Rectal smooth muscle tissue (tissue), 1 donor: Measurements from ENCODE around the gene ZDHHC21.

ENCODE experiments used
- H3K27ac ChIP-seq: one replicate; pipeline ENCODE4 v1.7.0; 2013; ENCODE audit warnings: low read depth, low read length, inconsistent platforms
- H3K27me3 ChIP-seq: one replicate; pipeline ENCODE4 v1.7.0; 2013; ENCODE audit warnings: low read length; ENCODE audit not compliant: control insufficient read depth, insufficient read depth
- H3K36me3 ChIP-seq: one replicate; pipeline ENCODE4 v1.7.0; 2013; ENCODE audit warnings: low read length; ENCODE audit not compliant: control insufficient read depth, insufficient read depth
- H3K4me1 ChIP-seq: one replicate; pipeline ENCODE4 v1.7.0; 2013; ENCODE audit warnings: low read length; ENCODE audit not compliant: control insufficient read depth, insufficient read depth
- H3K4me3 ChIP-seq: one replicate; pipeline ENCODE4 v1.7.0; 2013; ENCODE audit warnings: low read length
- H3K9ac ChIP-seq: one replicate; pipeline ENCODE4 v1.7.0; 2013; ENCODE audit warnings: low read length

Gene ZDHHC21

DNA sequence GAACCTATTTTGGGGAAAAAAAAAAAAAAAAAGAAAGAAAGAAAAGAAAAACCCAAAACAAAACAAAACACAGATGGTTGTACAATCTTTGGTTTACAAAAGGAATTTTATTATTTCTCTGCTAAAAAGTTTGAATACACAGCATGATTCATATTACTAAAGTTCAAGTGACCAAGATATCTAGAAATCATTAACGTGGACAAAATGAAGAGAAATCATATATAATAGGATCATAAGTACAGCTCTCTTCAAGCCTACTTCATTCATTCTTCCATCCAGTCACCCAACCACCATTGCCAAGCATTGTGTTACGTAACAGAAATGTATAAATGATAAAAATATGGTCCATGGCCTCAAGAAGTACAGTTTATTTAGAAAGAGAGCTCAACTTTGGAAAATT, 52.9 kb downstream of the ZDHHC21 start:
- Histone ChIP-seq H3K4me3 (no peak overlapping the region), H3K27ac (no peak overlapping the region), H3K4me1 (no peaks in the 10 kb centered on the region), H3K27me3 (no peaks in the 10 kb centered on the region), H3K9ac (no peak overlapping the region), H3K36me3 (no peaks in the 10 kb centered on the region)

GRCh38 chr9:14633906-14634565, 59.2 kb downstream of the ZDHHC21 start:
- Histone ChIP-seq H3K36me3 (no peaks in the 10 kb centered on the region), H3K27me3 (no peaks in the 10 kb centered on the region), H3K4me3 (no peak overlapping the region), H3K9ac (no peak overlapping the region), H3K27ac (no peak overlapping the region), H3K4me1 (no peaks in the 10 kb centered on the region)

DNA sequence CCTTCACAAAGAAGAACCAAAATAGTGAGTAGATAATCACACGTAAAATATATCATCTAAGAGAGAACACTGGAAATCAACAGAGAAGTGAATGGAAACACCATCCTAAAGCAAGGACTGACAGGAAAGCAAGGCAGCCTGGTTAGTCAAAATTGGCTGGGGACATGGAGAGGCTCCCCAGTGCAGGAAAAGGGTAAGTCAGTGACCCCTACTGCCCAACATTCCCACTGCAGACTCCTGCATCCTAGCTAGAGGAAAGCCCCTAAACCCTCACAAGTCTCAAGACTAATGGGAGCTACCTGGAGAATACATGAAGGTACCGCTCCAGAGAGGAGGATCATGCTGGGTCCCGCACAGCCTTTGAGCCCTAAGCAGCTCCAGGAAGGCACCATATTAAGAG, 60.1 kb downstream of the ZDHHC21 start:
- no peak overlapping the region for H3K27ac ChIP-seq
- H3K27me3 ChIP-seq, result no peaks in the 10 kb centered on the region
- no peak overlapping the region for H3K9ac ChIP-seq
- H3K4me1 ChIP-seq, result no peaks in the 10 kb centered on the region
- H3K36me3 ChIP-seq, result no peaks in the 10 kb centered on the region
- no peak overlapping the region for H3K4me3 ChIP-seq

DNA sequence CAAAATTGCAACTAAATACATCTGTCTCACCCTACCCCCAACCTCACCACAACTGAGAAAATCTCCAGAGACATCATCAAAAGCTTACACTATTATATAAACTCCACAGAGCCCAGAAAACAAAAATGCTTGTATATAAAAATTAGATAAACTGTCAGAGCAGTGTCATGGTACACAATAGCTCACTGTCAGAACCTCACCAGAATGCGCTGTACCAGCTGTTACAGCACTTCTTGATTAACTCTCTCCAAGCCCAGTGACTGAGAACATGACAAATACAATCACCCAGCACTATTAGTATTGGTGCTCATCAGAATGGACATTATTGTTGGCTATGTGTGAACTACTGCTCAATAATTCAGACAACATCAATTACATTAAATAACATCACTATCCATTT, 65.7 kb downstream of the ZDHHC21 start:
- no peaks in the 10 kb centered on the region for H3K36me3 ChIP-seq
- no peak overlapping the region for H3K27ac ChIP-seq
- H3K4me3 ChIP-seq, result no peak overlapping the region
- H3K4me1 ChIP-seq, result peaks cover 4% of the 10 kb centered on the region
- no peaks in the 10 kb centered on the region for H3K27me3 ChIP-seq
- H3K9ac ChIP-seq, result no peak overlapping the region

DNA sequence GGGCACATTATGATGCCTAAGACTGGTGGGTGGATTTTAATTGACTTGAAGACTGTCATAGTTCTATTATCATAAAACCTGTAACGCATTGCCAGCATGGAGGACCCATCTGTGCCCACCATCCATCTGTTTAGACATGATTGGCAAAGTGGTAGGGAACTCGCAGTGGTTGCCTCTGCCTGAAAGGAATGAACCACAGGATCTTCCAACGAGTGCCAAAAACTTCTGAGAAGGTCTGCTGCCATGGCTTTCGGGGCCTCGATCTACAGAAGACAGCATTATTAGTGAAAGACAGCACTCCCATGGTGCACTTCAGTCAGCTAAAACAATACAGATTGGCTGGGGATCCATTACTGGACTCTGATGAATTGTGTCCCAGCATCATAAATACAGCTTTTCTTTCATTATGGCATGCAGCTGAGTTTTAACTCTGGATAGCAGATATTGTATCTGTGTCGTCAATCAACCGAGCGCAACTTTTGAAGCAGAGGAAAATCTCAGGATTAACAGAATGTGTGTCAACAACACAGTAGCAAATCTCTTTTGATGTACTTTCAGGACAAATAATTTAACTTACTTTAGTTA, 74.3 kb downstream of the ZDHHC21 start:
- H3K9ac ChIP-seq, result no peak overlapping the region
- no peaks in the 10 kb centered on the region for H3K4me1 ChIP-seq
- no peak overlapping the region for H3K27ac ChIP-seq
- H3K27me3 ChIP-seq, result no peaks in the 10 kb centered on the region
- H3K36me3 ChIP-seq, result peaks cover 4% of the 10 kb centered on the region
- no peak overlapping the region for H3K4me3 ChIP-seq

GRCh38 chr9:14616188-14616982, 76.8 kb downstream of the ZDHHC21 start:
- Histone ChIP-seq H3K4me3 (no peak overlapping the region), H3K4me1 (no peaks in the 10 kb centered on the region), H3K36me3 (peaks cover 4% of the 10 kb centered on the region), H3K27ac (no peak overlapping the region), H3K27me3 (no peaks in the 10 kb centered on the region), H3K9ac (no peak overlapping the region)

- no peak overlapping the region for H3K4me3 ChIP-seq
Observed at GRCh38 chr9:14608540-14608939, 84.7 kb downstream of the ZDHHC21 start.

DNA sequence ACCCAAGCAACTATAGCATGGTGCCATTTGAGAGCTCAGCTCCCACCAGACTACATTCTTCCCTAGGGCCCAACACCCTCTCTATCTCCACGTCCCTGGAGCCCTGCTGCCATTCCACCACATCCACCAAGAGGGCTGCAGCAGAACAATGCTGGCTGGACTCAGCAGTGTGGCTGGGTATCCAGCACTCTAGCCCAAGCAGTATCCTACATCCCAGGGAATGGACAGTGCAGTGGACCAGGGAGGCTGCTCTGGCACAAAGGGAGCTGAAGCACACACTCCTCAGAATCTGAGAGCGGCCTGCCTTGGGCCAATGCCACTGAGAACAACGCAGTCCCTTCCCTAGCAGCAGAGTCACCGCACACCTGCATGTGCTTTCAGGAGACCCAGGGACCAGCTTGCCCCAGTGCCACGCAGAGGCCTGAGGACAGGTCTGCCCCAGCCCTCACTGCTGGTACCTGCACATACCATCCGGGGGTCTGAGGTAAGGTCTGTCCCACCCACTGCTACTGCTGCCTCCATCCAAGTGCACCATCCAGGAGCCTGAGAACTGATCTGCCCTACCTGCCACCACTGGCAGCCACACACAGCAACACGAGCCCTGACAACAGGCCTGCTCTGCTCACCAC, 95.9 kb downstream of the ZDHHC21 start:
- H3K27ac ChIP-seq, result no peak overlapping the region
- H3K4me1 ChIP-seq, result no peaks in the 10 kb centered on the region
- no peaks in the 10 kb centered on the region for H3K27me3 ChIP-seq
- H3K4me3 ChIP-seq, result no peak overlapping the region
- H3K36me3 ChIP-seq, result no peaks in the 10 kb centered on the region
- H3K9ac ChIP-seq, result no peak overlapping the region

More at GRCh38 chr9:14608540-14608939, 84.7 kb downstream of the ZDHHC21 start:
- no peak overlapping the region for H3K9ac ChIP-seq
- H3K27ac ChIP-seq, result no peak overlapping the region
- no peaks in the 10 kb centered on the region for H3K4me1 ChIP-seq
- no peaks in the 10 kb centered on the region for H3K27me3 ChIP-seq
- no peaks in the 10 kb centered on the region for H3K36me3 ChIP-seq

DNA sequence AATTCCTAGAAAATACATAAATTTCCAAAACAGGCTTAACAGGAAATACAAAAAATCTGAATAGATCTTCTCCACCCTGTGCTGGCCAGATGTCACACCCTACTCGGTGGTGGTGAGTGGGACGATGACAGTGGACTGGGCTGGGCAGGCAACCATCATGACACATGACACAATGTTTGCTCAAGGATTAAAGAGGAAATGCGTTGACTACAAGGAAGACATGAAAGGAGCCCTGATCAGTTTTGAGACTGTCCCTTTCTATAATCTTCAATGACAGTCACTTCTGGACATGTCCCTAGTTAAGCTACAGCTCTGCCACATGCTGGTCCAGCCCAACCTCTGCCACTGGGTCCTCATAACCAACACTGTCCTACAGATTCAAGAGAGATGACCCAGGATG, 99.8 kb downstream of the ZDHHC21 start:
- H3K9ac ChIP-seq, result no peak overlapping the region
- no peaks in the 10 kb centered on the region for H3K36me3 ChIP-seq
- no peak overlapping the region for H3K4me3 ChIP-seq
- no peak overlapping the region for H3K27ac ChIP-seq
- H3K27me3 ChIP-seq, result no peaks in the 10 kb centered on the region
- H3K4me1 ChIP-seq, result no peaks in the 10 kb centered on the region

DNA sequence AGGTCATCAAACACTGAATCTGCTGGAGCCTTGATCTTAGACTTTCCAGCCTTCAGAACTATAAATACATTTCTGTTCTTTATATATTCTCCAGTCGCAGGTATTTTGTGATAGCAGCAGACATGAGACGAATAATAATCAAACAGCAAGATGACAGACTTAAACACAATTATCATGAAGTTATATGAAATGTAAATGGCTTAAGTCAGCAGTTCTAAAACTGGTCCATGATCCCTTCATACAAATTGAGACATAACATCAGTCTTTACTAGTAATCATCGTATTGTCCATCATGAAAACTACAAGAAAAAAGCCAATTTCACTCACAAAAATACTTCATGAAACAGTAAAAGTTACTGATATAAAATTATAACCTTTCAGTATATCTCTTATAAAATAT, 101.8 kb downstream of the ZDHHC21 start:
- Histone ChIP-seq H3K9ac (no peak overlapping the region), H3K36me3 (no peaks in the 10 kb centered on the region), H3K27ac (no peak overlapping the region), H3K27me3 (no peaks in the 10 kb centered on the region), H3K4me3 (no peak overlapping the region), H3K4me1 (no peaks in the 10 kb centered on the region)

DNA sequence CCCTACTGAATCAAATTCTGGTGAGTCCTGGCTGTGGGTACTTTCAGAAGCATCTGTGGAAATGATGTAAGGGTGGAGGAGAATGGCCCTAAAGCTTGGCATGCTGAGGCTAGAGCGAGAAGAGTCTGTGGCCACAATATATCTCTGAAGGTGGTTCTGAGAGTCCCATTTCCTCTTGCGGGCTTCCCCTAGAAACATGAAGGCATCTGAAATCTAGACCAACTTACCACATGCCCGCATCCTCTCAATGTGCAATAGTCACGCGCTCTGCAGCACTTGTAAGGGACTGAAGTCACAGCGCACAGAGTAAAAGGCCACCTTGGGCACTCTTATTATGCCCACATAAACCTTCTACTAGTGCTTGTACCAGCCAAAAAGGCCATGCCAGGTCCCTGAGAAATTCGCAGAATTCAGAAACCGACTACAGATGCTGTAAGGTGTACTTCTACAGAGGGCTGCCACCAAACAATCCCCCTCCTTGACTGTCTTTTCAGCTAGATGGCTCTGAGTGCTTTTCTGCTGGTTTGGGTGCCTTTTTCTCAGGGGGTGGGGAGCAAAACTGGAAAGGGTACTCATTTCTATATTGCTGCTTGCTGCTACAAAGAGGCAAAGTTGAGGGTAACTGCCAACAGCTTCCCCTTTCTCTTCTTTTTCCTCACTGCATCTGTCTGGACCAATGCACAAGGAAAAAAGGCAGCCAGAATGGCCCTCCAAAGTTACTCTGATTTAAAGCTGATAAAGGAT, 107.3 kb downstream of the ZDHHC21 start:
- H3K4me1 ChIP-seq, result no peaks in the 10 kb centered on the region
- no peak overlapping the region for H3K27ac ChIP-seq
- no peaks in the 10 kb centered on the region for H3K27me3 ChIP-seq
- no peaks in the 10 kb centered on the region for H3K36me3 ChIP-seq
- H3K4me3 ChIP-seq, result no peak overlapping the region
- H3K9ac ChIP-seq, result no peak overlapping the region

DNA sequence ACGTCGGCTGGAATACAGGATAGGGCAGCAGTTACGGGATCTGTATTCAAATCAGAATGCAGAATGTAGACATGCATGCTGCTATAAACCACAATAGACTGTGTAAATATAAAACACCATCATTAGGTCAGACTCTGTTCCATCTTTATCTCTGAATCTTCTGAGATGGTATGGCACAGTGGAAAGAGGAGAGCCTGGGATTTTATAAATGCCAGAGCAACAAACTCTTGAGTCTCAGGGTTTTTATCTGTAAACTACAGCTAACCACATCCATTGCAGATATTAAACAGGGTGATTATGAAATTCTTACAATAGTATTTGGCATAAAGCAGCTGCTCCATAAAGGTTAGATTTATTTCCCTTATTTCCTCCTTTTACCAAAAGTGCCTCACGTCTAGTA, 108.7 kb downstream of the ZDHHC21 start:
- no peak overlapping the region for H3K9ac ChIP-seq
- H3K27ac ChIP-seq, result no peak overlapping the region
- no peaks in the 10 kb centered on the region for H3K4me1 ChIP-seq
- H3K36me3 ChIP-seq, result no peaks in the 10 kb centered on the region
- H3K27me3 ChIP-seq, result no peaks in the 10 kb centered on the region
- no peak overlapping the region for H3K4me3 ChIP-seq
